GM18508 (cell line): ENCODE results near the gene RAPGEF6.
"Not testable (repeated sequence)": the region's sequence is repeated elsewhere in the genome, so short reads cannot be mapped to it uniquely, and the experiment has no call there.

Experiments used
- ATAC-seq: cut with Tn5 transposase; IDR thresholded peaks from one replicate; pipeline ENCODE4 v1.9.1; 2021; ENCODE audit warnings: moderate number of reproducible peaks; ENCODE audit not compliant: insufficient read depth, unreplicated experiment

Gene RAPGEF6

GRCh38 chr5:131634996-131635683, at the start of gene RAPGEF6:
Gene RAPGEF6, minus strand, starts transcription at chr5:131635229. Its CDS starts 199 bp downstream, at chr5:131635030.
- peak; percentile 74 for ATAC-seq

- no peak for ATAC-seq
These were observed 49.6 kb upstream of the RAPGEF6 start for GRCh38 chr5:131684595-131684994.

GRCh38 chr5:131684051-131684450, 49.0 kb upstream of the RAPGEF6 start:
- ATAC-seq = no peak

GRCh38 chr5:131682826-131683225, 47.8 kb upstream of the RAPGEF6 start:
- no peak for ATAC-seq

- ATAC-seq = no peak
These were observed 47.1 kb upstream of the RAPGEF6 start for GRCh38 chr5:131682175-131682574.

GRCh38 chr5:131679911-131680310, 44.9 kb upstream of the RAPGEF6 start:
- no peak for ATAC-seq

- not testable (repeated sequence) for ATAC-seq
These were observed 43.2 kb upstream of the RAPGEF6 start for GRCh38 chr5:131678273-131678672.

GRCh38 chr5:131677115-131677514, 42.1 kb upstream of the RAPGEF6 start:
- no peak for ATAC-seq

GRCh38 chr5:131672776-131673175, 37.7 kb upstream of the RAPGEF6 start:
- no peak for ATAC-seq

- no peak for ATAC-seq
These were observed 37.1 kb upstream of the RAPGEF6 start for GRCh38 chr5:131671994-131672655.

GRCh38 chr5:131671409-131671808, 36.4 kb upstream of the RAPGEF6 start:
- ATAC-seq = peak; percentile 51

- ATAC-seq = no peak
These were observed 29.9 kb upstream of the RAPGEF6 start for GRCh38 chr5:131664929-131665328.

GRCh38 chr5:131661933-131662332, 26.9 kb upstream of the RAPGEF6 start:
- no peak for ATAC-seq

GRCh38 chr5:131659841-131660240, 24.8 kb upstream of the RAPGEF6 start:
- no peak for ATAC-seq

GRCh38 chr5:131659290-131659689, 24.3 kb upstream of the RAPGEF6 start:
- ATAC-seq = no peak

- ATAC-seq = no peak
These were observed 19.7 kb upstream of the RAPGEF6 start for GRCh38 chr5:131654776-131655175.

- no peak for ATAC-seq
These were observed 19.3 kb upstream of the RAPGEF6 start for GRCh38 chr5:131654309-131654708.

- no peak for ATAC-seq
These were observed 14.1 kb upstream of the RAPGEF6 start for GRCh38 chr5:131649161-131649560.

- ATAC-seq = no peak
These were observed 12.2 kb upstream of the RAPGEF6 start for GRCh38 chr5:131647048-131647769.

GRCh38 chr5:131644822-131645221, 9.8 kb upstream of the RAPGEF6 start:
- ATAC-seq = no peak

GRCh38 chr5:131644370-131644769, 9.3 kb upstream of the RAPGEF6 start:
- no peak for ATAC-seq
